SU-DHL-6 (cell line): ENCODE measurements around the gene IL37.

ENCODE experiments used
- H2AFZ ChIP-seq: fragments of 200-600 bp; sonication (generic); 2 replicates; pipeline ENCODE4 v1.6.1; 2014; ENCODE audit warnings: low read depth, mild to moderate bottlenecking, moderate library complexity, mixed read lengths, antibody characterized with exemption, low read length; ENCODE audit not compliant: severe bottlenecking
- H3F3A ChIP-seq: fragments of 200-600 bp; shearing (Covaris generic); 2 replicates; pipeline ENCODE4 v1.6.0; 2016; ENCODE audit warnings: antibody characterized with exemption, mild to moderate bottlenecking; ENCODE audit not compliant: insufficient read depth
- H3K27ac ChIP-seq: fragments of 200-600 bp; sonication (generic); 2 replicates; pipeline ENCODE4 v1.5.1; 2016; ENCODE audit warnings: low read depth, mild to moderate bottlenecking, low read length, moderate library complexity, mixed read lengths
- H3K27me3 ChIP-seq: fragments of 200-600 bp; sonication (generic), shearing (Covaris generic); 2 replicates; pipeline ENCODE4 v1.6.0; 2014; ENCODE audit warnings: mild to moderate bottlenecking, low read length
- H3K36me3 ChIP-seq: fragments of 200-600 bp; sonication (generic); 2 replicates; pipeline ENCODE4 v1.6.1; 2014; ENCODE audit warnings: mild to moderate bottlenecking, low read length, mixed read lengths
- H3K4me2 ChIP-seq: fragments of 300-600, 200-600 bp; shearing (Covaris generic), sonication (generic); 2 replicates; pipeline ENCODE4 v1.6.0; 2014; ENCODE audit warnings: low read length, low read depth, mild to moderate bottlenecking; ENCODE audit not compliant: poor library complexity, severe bottlenecking
- H3K4me3 ChIP-seq: fragments of 200-600 bp; sonication (generic); 2 replicates; pipeline ENCODE4 v1.5.1; 2014; ENCODE audit warnings: antibody characterized with exemption, low read length, mild to moderate bottlenecking, mixed read lengths; ENCODE audit not compliant: insufficient read depth, poor library complexity, severe bottlenecking
- H3K79me2 ChIP-seq: fragments of 200-600 bp; sonication (generic); 2 replicates; pipeline ENCODE4 v1.6.1; 2014; ENCODE audit warnings: mild to moderate bottlenecking, low read length, moderate library complexity; ENCODE audit not compliant: insufficient read depth
- H3K9ac ChIP-seq: fragments of 200-600 bp; sonication (generic); 2 replicates; pipeline ENCODE4 v1.7.0; 2014; ENCODE audit warnings: mild to moderate bottlenecking, low read length
- H3K9me2 ChIP-seq: fragments of 200-600 bp; sonication (generic); replicated peaks from 2 replicates; pipeline ENCODE4 v1.6.1; 2014; ENCODE audit warnings: low read length; ENCODE audit not compliant: insufficient read depth
- H3K9me3 ChIP-seq: fragments of 200-600 bp; sonication (generic); 2 replicates; pipeline ENCODE4 v1.6.1; 2014; ENCODE audit warnings: low read length, mixed read lengths; ENCODE audit not compliant: insufficient read depth
- H4K20me1 ChIP-seq: fragments of 200-600 bp; sonication (generic); 2 replicates; pipeline ENCODE4 v1.6.1; 2014; ENCODE audit warnings: low read depth, mild to moderate bottlenecking, antibody characterized with exemption, low read length, moderate library complexity, mixed read lengths
- EZH2phosphoT487 ChIP-seq: fragments of 200-600 bp; sonication (generic), shearing (Covaris generic); conservative IDR thresholded peaks from 2 replicates; pipeline ENCODE4 v1.6.1; 2018; ENCODE audit warnings: mild to moderate bottlenecking, antibody characterized with exemption, low read length, moderate library complexity, mixed read lengths
- TF ChIP-seq, protein P1 (sequence below): fragments of 200-600 bp; sonication (generic); IDR thresholded peaks from one replicate; pipeline ENCODE4 v1.5.1; 2017; ENCODE audit warnings: antibody characterized with exemption, mild to moderate bottlenecking, low read length, moderate library complexity; ENCODE audit not compliant: insufficient read depth, poor library complexity, severe bottlenecking

IL37 gene

DNA sequence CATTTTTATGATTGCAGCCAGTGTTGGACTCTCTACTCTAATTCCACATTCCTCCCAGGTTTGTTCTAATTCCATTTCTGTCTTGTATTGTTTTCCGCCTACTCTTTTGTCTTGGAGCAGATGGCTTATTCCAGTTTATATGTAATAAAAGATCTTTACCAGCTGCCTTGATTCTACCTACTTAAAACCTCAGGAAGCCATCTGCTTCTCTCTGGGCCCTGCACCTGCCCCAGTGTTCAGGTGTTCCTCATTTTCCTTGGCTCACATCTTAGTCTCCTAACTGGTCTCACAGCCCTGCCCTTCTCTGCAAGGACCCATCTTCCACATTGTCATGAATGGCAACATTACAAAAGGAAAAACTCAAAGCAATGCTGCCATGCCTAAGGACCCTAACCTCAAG, 21.0 kb upstream of the IL37 start:
- TF ChIP-seq, protein P1, sequence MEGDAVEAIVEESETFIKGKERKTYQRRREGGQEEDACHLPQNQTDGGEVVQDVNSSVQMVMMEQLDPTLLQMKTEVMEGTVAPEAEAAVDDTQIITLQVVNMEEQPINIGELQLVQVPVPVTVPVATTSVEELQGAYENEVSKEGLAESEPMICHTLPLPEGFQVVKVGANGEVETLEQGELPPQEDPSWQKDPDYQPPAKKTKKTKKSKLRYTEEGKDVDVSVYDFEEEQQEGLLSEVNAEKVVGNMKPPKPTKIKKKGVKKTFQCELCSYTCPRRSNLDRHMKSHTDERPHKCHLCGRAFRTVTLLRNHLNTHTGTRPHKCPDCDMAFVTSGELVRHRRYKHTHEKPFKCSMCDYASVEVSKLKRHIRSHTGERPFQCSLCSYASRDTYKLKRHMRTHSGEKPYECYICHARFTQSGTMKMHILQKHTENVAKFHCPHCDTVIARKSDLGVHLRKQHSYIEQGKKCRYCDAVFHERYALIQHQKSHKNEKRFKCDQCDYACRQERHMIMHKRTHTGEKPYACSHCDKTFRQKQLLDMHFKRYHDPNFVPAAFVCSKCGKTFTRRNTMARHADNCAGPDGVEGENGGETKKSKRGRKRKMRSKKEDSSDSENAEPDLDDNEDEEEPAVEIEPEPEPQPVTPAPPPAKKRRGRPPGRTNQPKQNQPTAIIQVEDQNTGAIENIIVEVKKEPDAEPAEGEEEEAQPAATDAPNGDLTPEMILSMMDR = no peak
- no peak for TF ChIP-seq EZH2phosphoT487
- H3K79me2 ChIP-seq = no peaks in the 10 kb centered on the region
- no peaks in the 10 kb centered on the region for H4K20me1 ChIP-seq
- no peak overlapping the region for H3K27ac ChIP-seq
- H3K4me2 ChIP-seq = no peak overlapping the region
- H3K36me3 ChIP-seq = no peaks in the 10 kb centered on the region
- no peak overlapping the region for H3K4me3 ChIP-seq
- H3K9ac ChIP-seq = no peak overlapping the region
- no peaks in the 10 kb centered on the region for H3F3A ChIP-seq
- no peaks in the 10 kb centered on the region for H3K27me3 ChIP-seq
- no peaks in the 10 kb centered on the region for H3K9me2 ChIP-seq
- H2AFZ ChIP-seq = no peak overlapping the region
- no peaks in the 10 kb centered on the region for H3K9me3 ChIP-seq

DNA sequence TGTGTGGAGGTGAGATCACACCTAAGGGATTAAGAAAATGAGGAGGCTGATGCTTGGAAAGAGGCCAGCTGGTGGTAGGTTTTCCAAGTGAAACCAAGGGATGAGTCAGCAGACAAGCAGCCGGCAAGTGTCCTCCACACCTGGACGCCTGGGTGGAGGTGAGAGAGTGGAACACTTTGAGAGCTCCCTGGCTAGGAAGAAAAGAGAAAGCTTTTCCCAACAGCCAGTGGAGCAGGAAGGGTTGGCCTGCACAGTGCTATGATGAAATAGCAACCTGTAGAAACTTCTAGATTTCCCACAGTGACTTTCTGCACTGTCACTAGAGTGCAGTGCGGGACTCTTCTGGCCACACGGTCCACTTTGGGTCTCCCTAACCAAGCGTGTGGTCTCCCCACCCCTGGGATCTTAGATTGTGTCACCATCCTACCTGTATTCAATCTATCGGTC, 19.6 kb upstream of the IL37 start:
- Histone ChIP-seq H3K9me2 (no peaks in the 10 kb centered on the region), H3K4me2 (no peak overlapping the region), H3K79me2 (no peaks in the 10 kb centered on the region), H3K9me3 (no peaks in the 10 kb centered on the region), H4K20me1 (no peaks in the 10 kb centered on the region), H3K27me3 (no peaks in the 10 kb centered on the region; the same call in 1 of the 2 replicates), H3K4me3 (no peak overlapping the region), H2AFZ (no peak overlapping the region), H3F3A (no peaks in the 10 kb centered on the region), H3K9ac (no peak overlapping the region), H3K36me3 (no peaks in the 10 kb centered on the region), H3K27ac (no peak overlapping the region)
- TF ChIP-seq, protein P1 = no peak
- no peak for TF ChIP-seq EZH2phosphoT487

DNA sequence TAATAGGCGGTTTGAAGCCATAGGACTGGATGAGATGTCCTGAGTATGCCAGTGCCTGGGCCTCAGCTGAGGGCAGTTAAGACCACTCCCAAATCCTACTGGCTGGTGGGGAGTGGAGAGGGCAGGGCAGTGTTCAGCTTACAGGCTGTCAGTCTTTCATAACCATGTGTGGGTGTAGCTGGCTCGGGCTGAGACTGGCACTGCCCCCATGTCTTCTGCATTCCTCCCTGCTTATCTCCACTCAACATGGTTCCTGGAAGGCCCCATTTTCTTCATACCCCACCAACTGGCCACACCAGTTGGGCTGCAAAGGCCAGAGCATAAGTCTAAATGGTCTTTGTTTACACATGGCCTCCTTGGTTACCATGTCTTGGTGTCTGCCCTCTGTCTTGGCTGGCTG, 17.2 kb upstream of the IL37 start:
- TF ChIP-seq, protein P1 = no peak
- no peak for TF ChIP-seq EZH2phosphoT487

More for the DNA sequence above, 17.2 kb upstream of the IL37 start:
- Histone ChIP-seq H3K9me3 (no peaks in the 10 kb centered on the region), H3K79me2 (no peaks in the 10 kb centered on the region), H3K4me3 (no peak overlapping the region), H3K27me3 (no peaks in the 10 kb centered on the region; the same call in 1 of the 2 replicates), H3F3A (no peaks in the 10 kb centered on the region), H2AFZ (no peak overlapping the region), H3K4me2 (no peak overlapping the region), H3K9me2 (no peaks in the 10 kb centered on the region), H4K20me1 (no peaks in the 10 kb centered on the region), H3K36me3 (no peaks in the 10 kb centered on the region), H3K27ac (no peak overlapping the region), H3K9ac (no peak overlapping the region)
